ENCODE data around the gene RBP5.

Gene RBP5

GRCh38 chr12:7078163-7078562 lies 50.5 kb downstream of the RBP5 start:
- H3K27me3 ChIP-seq (ENCODE audit: control insufficient read depth, insufficient read depth, low read length): no peaks in the 10 kb centered on the region
- H2AFZ ChIP-seq: no peak overlapping the region
- H3K4me2 ChIP-seq (ENCODE audit: low read length): no peak overlapping the region
- no peaks in the 10 kb centered on the region for H3K4me1 ChIP-seq
- no peak overlapping the region for H3K4me3 ChIP-seq (ENCODE audit: low read depth, low read length)
- TF ChIP-seq CTCF (IDR thresholded peaks at IDR 0.05): no peak
- H3K27ac ChIP-seq: no peak overlapping the region
- no peak overlapping the region for H3K9ac ChIP-seq
- H3K36me3 ChIP-seq (ENCODE audit: control insufficient read depth, insufficient read depth, low read length): no peaks in the 10 kb centered on the region
- H3K79me2 ChIP-seq: no peaks in the 10 kb centered on the region
- no peaks in the 10 kb centered on the region for H3K9me3 ChIP-seq (ENCODE audit: control insufficient read depth, low read length)

DNA sequence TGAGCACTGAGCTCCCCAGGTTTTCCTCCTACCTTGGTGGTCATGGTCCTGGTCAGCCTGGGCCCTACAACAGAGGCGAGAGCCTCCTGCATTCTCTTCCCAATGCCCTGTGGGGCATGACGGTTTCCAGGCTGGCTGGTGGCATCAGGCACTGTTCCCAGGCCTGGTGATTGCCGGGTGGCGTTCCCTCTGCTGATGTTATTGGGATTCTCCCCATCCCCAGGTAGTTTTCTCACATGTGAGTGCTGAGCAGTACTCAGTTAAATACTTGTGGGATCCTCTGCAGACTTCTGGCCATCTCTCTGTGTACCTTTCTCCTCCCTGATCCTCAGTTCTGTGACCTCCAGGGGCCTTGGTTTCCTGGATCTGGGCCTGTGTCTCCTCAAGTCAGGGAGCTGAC lies 52.2 kb downstream of the RBP5 start:
- Histone ChIP-seq H3K9me3 (ENCODE audit: control insufficient read depth, low read length) (no peaks in the 10 kb centered on the region), H2AFZ (no peak overlapping the region), H3K4me1 (no peaks in the 10 kb centered on the region), H3K27ac (no peak overlapping the region), H3K4me3 (ENCODE audit: low read depth, low read length) (no peak overlapping the region), H3K4me2 (ENCODE audit: low read length) (no peak overlapping the region), H3K27me3 (ENCODE audit: control insufficient read depth, insufficient read depth, low read length) (no peaks in the 10 kb centered on the region), H3K9ac (no peak overlapping the region), H3K79me2 (no peaks in the 10 kb centered on the region), H3K36me3 (ENCODE audit: control insufficient read depth, insufficient read depth, low read length) (no peaks in the 10 kb centered on the region)
- no peak for TF ChIP-seq CTCF (IDR thresholded peaks at IDR 0.05)

- Histone ChIP-seq H3K36me3 (ENCODE audit: control insufficient read depth, insufficient read depth, low read length) (no peaks in the 10 kb centered on the region), H3K79me2 (no peaks in the 10 kb centered on the region), H3K4me1 (no peaks in the 10 kb centered on the region), H2AFZ (no peak overlapping the region), H3K27me3 (ENCODE audit: control insufficient read depth, insufficient read depth, low read length) (no peaks in the 10 kb centered on the region), H3K9me3 (ENCODE audit: control insufficient read depth, low read length) (no peaks in the 10 kb centered on the region), H3K27ac (no peak overlapping the region), H3K4me3 (ENCODE audit: low read depth, low read length) (no peak overlapping the region), H3K9ac (no peak overlapping the region), H3K4me2 (ENCODE audit: low read length) (no peak overlapping the region)
- TF ChIP-seq CTCF (IDR thresholded peaks at IDR 0.05): no peak
These were observed 52.8 kb downstream of the RBP5 start for GRCh38 chr12:7075939-7076338.

GRCh38 chr12:7075518-7075917 lies 53.2 kb downstream of the RBP5 start:
- no peak overlapping the region for H3K27ac ChIP-seq
- H3K9me3 ChIP-seq (ENCODE audit: control insufficient read depth, low read length): no peaks in the 10 kb centered on the region
- no peak for TF ChIP-seq CTCF (IDR thresholded peaks at IDR 0.05)

DNA sequence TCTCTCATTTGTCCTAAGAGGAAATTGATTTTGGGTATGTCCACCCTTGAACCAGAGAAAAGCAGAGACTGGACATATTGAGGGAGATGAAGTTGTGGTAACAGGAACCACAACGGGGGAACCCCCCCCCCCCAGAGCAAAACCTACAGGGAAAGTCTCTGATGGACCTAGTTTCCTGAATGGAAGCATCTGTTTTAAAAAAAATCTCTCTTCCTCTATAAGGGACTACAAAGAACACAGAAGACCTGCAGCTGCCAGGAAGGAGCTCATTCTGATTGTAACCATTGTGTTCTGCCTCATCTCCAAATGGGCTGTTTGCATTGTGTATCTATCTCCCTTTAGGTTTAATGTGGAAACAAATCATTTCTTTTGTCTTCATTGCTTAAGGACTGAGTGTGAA lies 54.7 kb downstream of the RBP5 start:
- TF ChIP-seq CTCF (IDR thresholded peaks at IDR 0.05): no peak
- Histone ChIP-seq H3K4me3 (ENCODE audit: low read depth, low read length) (no peak overlapping the region), H3K27me3 (ENCODE audit: control insufficient read depth, insufficient read depth, low read length) (no peaks in the 10 kb centered on the region), H3K4me2 (ENCODE audit: low read length) (no peak overlapping the region), H3K9ac (no peak overlapping the region), H3K36me3 (ENCODE audit: control insufficient read depth, insufficient read depth, low read length) (no peaks in the 10 kb centered on the region), H2AFZ (no peak overlapping the region), H3K79me2 (no peaks in the 10 kb centered on the region), H3K27ac (no peak overlapping the region), H3K9me3 (ENCODE audit: control insufficient read depth, low read length) (no peaks in the 10 kb centered on the region), H3K4me1 (no peaks in the 10 kb centered on the region)

More at GRCh38 chr12:7075518-7075917, 53.2 kb downstream of the RBP5 start:
- no peak overlapping the region for H3K4me3 ChIP-seq (ENCODE audit: low read depth, low read length)
- H3K4me2 ChIP-seq (ENCODE audit: low read length): no peak overlapping the region
- no peaks in the 10 kb centered on the region for H3K36me3 ChIP-seq (ENCODE audit: control insufficient read depth, insufficient read depth, low read length)
- H2AFZ ChIP-seq: no peak overlapping the region
- no peaks in the 10 kb centered on the region for H3K79me2 ChIP-seq
- H3K4me1 ChIP-seq: no peaks in the 10 kb centered on the region
- no peak overlapping the region for H3K9ac ChIP-seq
- no peaks in the 10 kb centered on the region for H3K27me3 ChIP-seq (ENCODE audit: control insufficient read depth, insufficient read depth, low read length)
